ENCODE data around the gene DNAJC27. TPM values are rescaled to one million over a fixed set of nuclear protein-coding genes. Genes with fewer than 3 reads are reported as not detected.

Gene DNAJC27
- total and polyA plus RNA-seq, 8 donors = 1.8 to 4.7 (median 3.2) TPM

- Histone ChIP-seq H3K36me3 (no peaks in the 10 kb centered on the region), H3K9me3 (no peaks in the 10 kb centered on the region), H3K4me3 (no peak overlapping the region), H3K27me3 (no peaks in the 10 kb centered on the region), H3K4me1 (no peaks in the 10 kb centered on the region), H3K27ac (no peak overlapping the region)
- intact Hi-C loops (cut with DNase I) = no loop called here
- DNase-seq = no peak
- WGBS, 2 donors = 79 to 92% methylated on average over 3 of the region's 3 CpGs
- no peak for FAIRE-seq
- TF ChIP-seq CTCF (IDR thresholded peaks at IDR 0.05) = no peak
- ATAC-seq = no peak
Measured at GRCh38 chr2:24981411-24982136, 9.8 kb upstream of the DNAJC27 start.

GRCh38 chr2:24978661-24979060, 6.9 kb upstream of the DNAJC27 start:
- DNase-seq = no peak
- Histone ChIP-seq H3K27me3 (no peaks in the 10 kb centered on the region), H3K9me3 (no peaks in the 10 kb centered on the region), H3K4me3 (no peak overlapping the region), H3K27ac (no peak overlapping the region), H3K4me1 (peaks cover 0 to 4% (median 3%) of the 10 kb centered on the region in 3 donors), H3K36me3 (no peaks in the 10 kb centered on the region)
- no peak for ATAC-seq
- intact Hi-C loops (cut with DNase I) = loop anchor here in 1 of 3 donors (10.0 kb wide), 1 partner anchor 156 kb away; no protein-coding TSS in a partner anchor
- WGBS, 2 donors = 59 to 67% methylated on average over 1 of the region's 1 CpG
- no peak for FAIRE-seq
- no peak for TF ChIP-seq CTCF (IDR thresholded peaks at IDR 0.05)

- intact Hi-C loops (cut with DNase I) = loop anchor here in 1 of 3 donors (10.0 kb wide), 1 partner anchor 157 kb away; no protein-coding TSS in a partner anchor
Measured at GRCh38 chr2:24977631-24978030, 5.9 kb upstream of the DNAJC27 start.

GRCh38 chr2:24973812-24974211, 2.1 kb upstream of the DNAJC27 start:
- Histone ChIP-seq H3K27ac (no peak overlapping the region), H3K4me3 (no peak overlapping the region), H3K9me3 (no peaks in the 10 kb centered on the region), H3K27me3 (no peaks in the 10 kb centered on the region), H3K4me1 (peaks cover 0 to 12% (median 6%) of the 10 kb centered on the region in 3 donors), H3K36me3 (no peaks in the 10 kb centered on the region)
- TF ChIP-seq CTCF (IDR thresholded peaks at IDR 0.05) = no peak
- intact Hi-C loops (cut with DNase I) = loop anchor here in 1 of 3 donors (10.0 kb wide), 1 partner anchor 161 kb away; no protein-coding TSS in a partner anchor
- WGBS, 2 donors = 58% methylated on average over 4 of the region's 4 CpGs
- DNase-seq = no peak
- FAIRE-seq = no peak
- ATAC-seq = no peak

More at GRCh38 chr2:24977631-24978030, 5.9 kb upstream of the DNAJC27 start:
- Histone ChIP-seq H3K4me3 (no peak overlapping the region), H3K4me1 (peaks cover 0 to 12% (median 6%) of the 10 kb centered on the region in 3 donors), H3K9me3 (no peaks in the 10 kb centered on the region), H3K27ac (no peak overlapping the region), H3K27me3 (no peaks in the 10 kb centered on the region), H3K36me3 (no peaks in the 10 kb centered on the region)
- ATAC-seq (no peak), FAIRE-seq (no peak), DNase-seq (no peak)
- no peak for TF ChIP-seq CTCF (IDR thresholded peaks at IDR 0.05)
- WGBS, 2 donors = 66 to 81% methylated on average over 2 of the region's 2 CpGs

Data from pancreas (tissue), 10 donors.